Suprapubic skin (tissue), 4 donors: ENCODE measurements around the gene NEK11. TPM values are rescaled to one million over a fixed set of nuclear protein-coding genes. Genes with fewer than 3 reads are reported as not detected.

Experiments used
- DNase-seq, 2 donors: peaks; one replicate each; pipeline ENCODE4 v3.0.0-alpha.2; 2019; ENCODE audit warnings: low spot score in 2 of 2
- H3K27ac ChIP-seq: fragments of 200-600 bp; sonication (generic); one replicate; pipeline ENCODE4 v1.5.1; 2019
- H3K27me3 ChIP-seq: fragments of 200-600 bp; sonication (generic); one replicate; pipeline ENCODE4 v1.5.1; 2019
- H3K36me3 ChIP-seq: fragments of 200-600 bp; sonication (generic); one replicate; pipeline ENCODE4 v1.5.1; 2019
- H3K4me1 ChIP-seq: fragments of 200-600 bp; sonication (generic); one replicate; pipeline ENCODE4 v1.5.1; 2019
- H3K4me3 ChIP-seq: fragments of 200-600 bp; sonication (generic); one replicate; pipeline ENCODE4 v1.5.1; 2019; ENCODE audit warnings: mild to moderate bottlenecking
- H3K9me3 ChIP-seq: fragments of 200-600 bp; sonication (generic); one replicate; pipeline ENCODE4 v1.5.1; 2019
- CTCF ChIP-seq, 2 donors: fragments of 200-600 bp in 1 of 2; fragments of 450-650 bp in 1 of 2; sonication (generic) in 1 of 2; IDR thresholded peaks; one replicate each; pipeline ENCODE4 v1.5.1; 2016 to 2019; ENCODE audit warnings: antibody characterized with exemption in 2 of 2, mild to moderate bottlenecking in 1 of 2, moderate library complexity in 1 of 2
- EP300 ChIP-seq: sonication (generic); formaldehyde crosslinking; IDR thresholded peaks from one replicate; pipeline ENCODE4 v1.6.1; 2017; ENCODE audit warnings: antibody characterized with exemption
- POLR2A ChIP-seq, 2 donors: fragments of 450-650 bp; IDR thresholded peaks; one replicate each; pipeline ENCODE4 v1.6.1; 2017; ENCODE audit warnings: antibody characterized with exemption in 2 of 2, mild to moderate bottlenecking in 2 of 2, moderate library complexity in 2 of 2
- POLR2AphosphoS5 ChIP-seq, 3 donors: sonication (generic); formaldehyde crosslinking; IDR thresholded peaks; one replicate each; pipeline ENCODE4 v1.6.1; 2017; ENCODE audit warnings: antibody characterized with exemption in 3 of 3
- WGBS: methylation state at CpG from one replicate; pipeline ENCODE4 v1.1.5; 2018; 5-methylcytosine and 5-hydroxymethylcytosine counted together
- total RNA-seq, 4 donors: library from RNA; depleted of rRNA; stranded (reverse); fragments of >200 nt; gene quantifications; one replicate each; pipeline ENCODE4 v1.1.0, GENCODE V29; 2016

NEK11 gene
- total RNA-seq, 4 donors from 2014 or later = 4.2 to 11.0 (median 7.5) TPM

GRCh38 chr3:131228522-131228921, 201.8 kb downstream of the NEK11 start:
- Histone ChIP-seq H3K27ac (no peak overlapping the region), H3K36me3 (no peaks in the 10 kb centered on the region), H3K4me1 (no peaks in the 10 kb centered on the region), H3K27me3 (no peaks in the 10 kb centered on the region), H3K4me3 (no peak overlapping the region), H3K9me3 (no peaks in the 10 kb centered on the region)
- DNase-seq = no peak
- no peak for TF ChIP-seq POLR2AphosphoS5 (IDR thresholded peaks at IDR 0.05)
- no peak for TF ChIP-seq EP300
- no peak for TF ChIP-seq CTCF (IDR thresholded peaks at IDR 0.05)
- no peak for TF ChIP-seq POLR2A (IDR thresholded peaks at IDR 0.05)
- 95% methylated on average over 3 of the region's 3 CpGs for WGBS

- TF ChIP-seq CTCF (IDR thresholded peaks at IDR 0.05) (no peak), EP300 (no peak), POLR2AphosphoS5 (IDR thresholded peaks at IDR 0.05) (no peak), POLR2A (IDR thresholded peaks at IDR 0.05) (no peak)
- Histone ChIP-seq H3K27me3 (no peaks in the 10 kb centered on the region), H3K4me3 (no peak overlapping the region), H3K27ac (no peak overlapping the region), H3K36me3 (no peaks in the 10 kb centered on the region), H3K9me3 (no peaks in the 10 kb centered on the region), H3K4me1 (no peaks in the 10 kb centered on the region)
- WGBS = 81% methylated on average over 3 of the region's 3 CpGs
- DNase-seq = no peak
Measured at GRCh38 chr3:131231710-131232389, 205.2 kb downstream of the NEK11 start.

- DNase-seq = no peak
- Histone ChIP-seq H3K27me3 (no peaks in the 10 kb centered on the region), H3K4me1 (no peaks in the 10 kb centered on the region), H3K4me3 (no peak overlapping the region), H3K36me3 (no peaks in the 10 kb centered on the region), H3K9me3 (no peaks in the 10 kb centered on the region), H3K27ac (no peak overlapping the region)
- TF ChIP-seq POLR2AphosphoS5 (IDR thresholded peaks at IDR 0.05) = no peak
- no peak for TF ChIP-seq CTCF (IDR thresholded peaks at IDR 0.05)
- TF ChIP-seq POLR2A (IDR thresholded peaks at IDR 0.05) = no peak
- TF ChIP-seq EP300 = no peak
- WGBS = 84% methylated on average over 3 of the region's 3 CpGs
Measured at GRCh38 chr3:131232711-131233267, 206.1 kb downstream of the NEK11 start.

- Histone ChIP-seq H3K4me1 (no peaks in the 10 kb centered on the region), H3K9me3 (no peaks in the 10 kb centered on the region), H3K27me3 (no peaks in the 10 kb centered on the region), H3K4me3 (no peak overlapping the region), H3K36me3 (no peaks in the 10 kb centered on the region), H3K27ac (no peak overlapping the region)
- TF ChIP-seq CTCF (IDR thresholded peaks at IDR 0.05) (no peak), EP300 (no peak), POLR2AphosphoS5 (IDR thresholded peaks at IDR 0.05) (no peak), POLR2A (IDR thresholded peaks at IDR 0.05) (no peak)
- DNase-seq = no peak
- WGBS = 71% methylated on average over 5 of the region's 5 CpGs
Measured at GRCh38 chr3:131233900-131234668, 207.4 kb downstream of the NEK11 start.

- H3K36me3 ChIP-seq = no peaks in the 10 kb centered on the region
- no peak overlapping the region for H3K27ac ChIP-seq
- H3K9me3 ChIP-seq = no peaks in the 10 kb centered on the region
- H3K27me3 ChIP-seq = no peaks in the 10 kb centered on the region
- 74% methylated on average over 6 of the region's 6 CpGs for WGBS
- no peaks in the 10 kb centered on the region for H3K4me1 ChIP-seq
- DNase-seq = no peak
- no peak for TF ChIP-seq POLR2AphosphoS5 (IDR thresholded peaks at IDR 0.05)
- no peak for TF ChIP-seq POLR2A (IDR thresholded peaks at IDR 0.05)
- TF ChIP-seq CTCF (IDR thresholded peaks at IDR 0.05) = no peak
- no peak for TF ChIP-seq EP300
- no peak overlapping the region for H3K4me3 ChIP-seq
Measured at GRCh38 chr3:131236421-131236820, 209.7 kb downstream of the NEK11 start.
